PC-9 (cell line): ENCODE measurements around the gene SHROOM3. TPM values are rescaled to one million over a fixed set of nuclear protein-coding genes. Genes with fewer than 3 reads are reported as not detected.

Source experiments
- BruUV-seq: library from RNA; stranded (reverse); fragments of 400-500 nt; replicated peaks from 2 replicates; lab custom pipeline; 2021; lab: Mats Ljungman, UMichigan
- CTCF ChIA-PET: fragments of 300-600 bp; sonication (Branson Sonifier 250); formaldehyde crosslinking; loops from one replicate; lab custom pipeline; 2022; ENCODE audit warnings: antibody characterized with exemption; lab: Charles Lee
- POLR2A ChIA-PET: fragments of 300-600 bp; sonication (Branson Sonifier 250); formaldehyde crosslinking; loops from one replicate; lab custom pipeline; 2022; ENCODE audit warnings: antibody characterized with exemption; ENCODE audit not compliant: unreplicated experiment; lab: Charles Lee
- DNase-seq, 2 experiments: peaks; one replicate each; pipeline versions ENCODE4 v3.0.0 to v3.0.0-alpha.2; 2015 to 2022; ENCODE audit warnings: mixed read lengths in 1 of 2
- H2AFZ ChIP-seq: fragments of 200-600 bp; sonication (generic); 2 replicates; pipeline ENCODE4 v1.8.1; 2017; ENCODE audit warnings: antibody characterized with exemption
- H3F3A ChIP-seq: fragments of 200-600 bp; sonication (generic); 2 replicates; pipeline ENCODE4 v1.8.1; 2017; ENCODE audit warnings: antibody characterized with exemption, mild to moderate bottlenecking, low read depth; ENCODE audit not compliant: insufficient read depth
- H3K27ac ChIP-seq: fragments of 200-600 bp; sonication (generic); 2 replicates; pipeline ENCODE4 v1.6.1; 2016; ENCODE audit warnings: mixed run types
- H3K27me3 ChIP-seq: fragments of 200-600 bp; sonication (generic); 2 replicates; pipeline ENCODE4 v1.6.1; 2016; ENCODE audit warnings: low read depth, mixed run types; ENCODE audit not compliant: insufficient read depth
- H3K36me3 ChIP-seq: fragments of 200-600 bp; sonication (generic); 2 replicates; pipeline ENCODE4 v1.6.1; 2016; ENCODE audit warnings: low read depth, mixed run types
- H3K4me1 ChIP-seq: fragments of 200-600 bp; sonication (generic); replicated peaks from 2 replicates; pipeline ENCODE4 v1.6.1; 2016; ENCODE audit warnings: mixed run types; ENCODE audit not compliant: insufficient read depth
- H3K4me2 ChIP-seq: fragments of 200-600 bp; sonication (generic); 2 replicates; pipeline ENCODE4 v1.6.1; 2017; ENCODE audit warnings: mixed run types
- H3K4me3 ChIP-seq: fragments of 200-600 bp; sonication (generic); 2 replicates; pipeline ENCODE4 v1.6.1; 2016; ENCODE audit warnings: mixed run types
- H3K79me2 ChIP-seq: fragments of 200-600 bp; sonication (generic); 2 replicates; pipeline ENCODE4 v1.6.1; 2017; ENCODE audit warnings: low read depth, mixed run types
- H3K9me2 ChIP-seq: fragments of 200-600 bp; sonication (generic); 2 replicates; pipeline ENCODE4 v1.8.1; 2017; ENCODE audit warnings: mild to moderate bottlenecking; ENCODE audit not compliant: insufficient read depth
- H3K9me3 ChIP-seq: fragments of 200-600 bp; sonication (generic); 2 replicates; pipeline ENCODE4 v1.8.1; 2016; ENCODE audit warnings: low read depth; ENCODE audit not compliant: insufficient read depth
- H4K20me1 ChIP-seq: fragments of 200-600 bp; sonication (generic); 2 replicates; pipeline ENCODE4 v1.8.1; 2017; ENCODE audit not compliant: insufficient read depth
- CTCF ChIP-seq: fragments of 200-600 bp; sonication (generic); conservative IDR thresholded peaks from 2 replicates; pipeline ENCODE4 v1.6.1; 2017; ENCODE audit warnings: mixed run types, antibody characterized with exemption, mild to moderate bottlenecking, moderate library complexity
- EZH2 ChIP-seq: fragments of 200-600 bp; sonication (generic); IDR thresholded peaks from 2 replicates; pipeline ENCODE4 v1.8.0; 2017; ENCODE audit warnings: antibody characterized with exemption, low read depth
- intact Hi-C: fragments of 100-400 bp; cut with micrococcal nuclease; formaldehyde crosslinking; loops from one replicate; pipeline ENCODE4 v1.10.0; 2022; ENCODE audit not compliant: unreplicated experiment
- total RNA-seq: library from RNA; stranded (reverse); gene quantifications from 2 replicates; pipeline ENCODE4 v1.2.3, GENCODE V29; 2021

SHROOM3 gene
- total RNA-seq, 1 experiment from 2014 or later: 44.3 TPM

GRCh38 chr4:76578002-76578560 lies 143.1 kb downstream of the SHROOM3 start:
- Histone ChIP-seq H3K9me2 (no peaks in the 10 kb centered on the region), H3K4me2 (no peak overlapping the region), H3K79me2 (no peaks in the 10 kb centered on the region), H3K27ac (no peak overlapping the region), H3K4me1 (no peaks in the 10 kb centered on the region), H3F3A (no peaks in the 10 kb centered on the region), H4K20me1 (no peaks in the 10 kb centered on the region), H2AFZ (no peak overlapping the region), H3K36me3 (no peaks in the 10 kb centered on the region), H3K9me3 (no peaks in the 10 kb centered on the region), H3K4me3 (no peak overlapping the region), H3K27me3 (no peaks in the 10 kb centered on the region)
- ChIA-PET POLR2A (no interaction called here), CTCF (interaction anchor here (0.5 kb wide), 1 partner anchor 119 kb away, joined by 5 read pairs; no protein-coding TSS in a partner anchor)
- no TSS peak for BruUV-seq
- TF ChIP-seq EZH2 (no peak), CTCF (no peak)
- intact Hi-C loops: no loop called here
- DNase-seq: no peak

GRCh38 chr4:76579596-76580375 lies 144.8 kb downstream of the SHROOM3 start:
- POLR2A ChIA-PET: interaction anchor here (0.7 kb wide), 1 partner anchor 17 kb away, joined by 39 read pairs; no protein-coding TSS in a partner anchor
- CTCF ChIA-PET: no interaction called here
- no peak overlapping the region for H3K27ac ChIP-seq
- no TSS peak for BruUV-seq
- no peak overlapping the region for H2AFZ ChIP-seq
- no peaks in the 10 kb centered on the region for H3K9me2 ChIP-seq
- intact Hi-C loops: no loop called here
- H4K20me1 ChIP-seq: no peaks in the 10 kb centered on the region
- DNase-seq: no peak
- no peaks in the 10 kb centered on the region for H3K4me1 ChIP-seq
- no peak overlapping the region for H3K4me2 ChIP-seq
- no peaks in the 10 kb centered on the region for H3K36me3 ChIP-seq
- no peaks in the 10 kb centered on the region for H3K27me3 ChIP-seq
- no peaks in the 10 kb centered on the region for H3K9me3 ChIP-seq
- peaks cover 2% of the 10 kb centered on the region; the same call in 1 of the 2 replicates for H3F3A ChIP-seq
- H3K4me3 ChIP-seq: no peak overlapping the region
- TF ChIP-seq EZH2 (no peak), CTCF (no peak)
- no peaks in the 10 kb centered on the region for H3K79me2 ChIP-seq

DNA sequence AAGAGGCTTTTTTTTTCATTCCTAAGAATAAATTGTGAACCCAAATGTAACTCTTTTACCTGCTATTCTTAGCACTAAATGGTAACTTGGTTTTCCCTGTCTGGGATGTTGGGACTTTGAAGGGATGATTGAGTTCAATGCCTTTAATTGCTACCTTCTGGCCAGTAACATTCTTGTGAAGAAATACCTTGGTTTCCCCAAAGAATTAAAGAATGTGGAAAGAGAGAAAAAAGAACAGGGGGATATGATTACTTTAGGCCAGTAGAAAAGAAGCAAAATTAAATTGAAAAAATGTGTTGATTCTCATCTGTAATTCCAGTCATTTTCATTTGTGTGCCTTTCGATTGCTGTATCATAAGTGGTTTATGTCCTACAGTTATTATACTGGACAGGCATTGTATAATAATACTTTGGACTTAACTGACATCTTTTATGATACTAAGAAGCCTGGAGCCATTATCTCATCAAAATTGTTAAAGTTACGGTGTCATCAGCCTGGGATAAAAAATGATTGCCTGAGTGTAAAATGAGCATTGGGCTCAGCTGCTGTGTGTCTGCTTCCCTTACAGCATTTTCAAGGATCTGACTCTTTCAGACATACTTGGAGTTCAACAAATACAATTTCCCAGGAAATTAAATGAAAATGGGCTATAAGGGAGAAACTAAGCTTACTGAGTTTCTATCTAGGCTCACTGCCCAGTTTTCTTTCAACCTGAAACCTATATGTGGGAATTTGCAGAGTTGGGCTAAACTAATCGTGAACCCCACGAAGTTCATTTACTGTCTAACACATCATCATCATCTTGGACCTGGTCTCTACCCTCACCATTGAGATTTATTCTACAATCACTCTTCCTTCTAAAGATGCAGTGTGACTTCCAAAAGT lies 146.3 kb downstream of the SHROOM3 start:
- H3K9me3 ChIP-seq: no peaks in the 10 kb centered on the region
- peaks cover 12% of the 10 kb centered on the region; the same call in 1 of the 2 replicates for H3F3A ChIP-seq
- H3K79me2 ChIP-seq: no peaks in the 10 kb centered on the region
- no peaks in the 10 kb centered on the region for H3K27me3 ChIP-seq
- H3K27ac ChIP-seq: no peak overlapping the region
- H3K9me2 ChIP-seq: no peaks in the 10 kb centered on the region
- no peaks in the 10 kb centered on the region for H3K36me3 ChIP-seq
- TF ChIP-seq CTCF: no peak
- no peak for TF ChIP-seq EZH2
- POLR2A ChIA-PET: interaction anchor here (0.6 to 0.7 kb wide), 2 partner anchors 9 to 328 kb away, joined by 5 to 6 read pairs; no protein-coding TSS in a partner anchor
- no peak overlapping the region for H2AFZ ChIP-seq
- DNase-seq: no peak
- CTCF ChIA-PET: no interaction called here
- peaks cover 10% of the 10 kb centered on the region; the same call in 1 of the 2 replicates for H3K4me1 ChIP-seq
- no peaks in the 10 kb centered on the region for H4K20me1 ChIP-seq
- H3K4me3 ChIP-seq: no peak overlapping the region
- no TSS peak for BruUV-seq
- no peak overlapping the region for H3K4me2 ChIP-seq
- intact Hi-C loops: no loop called here
